Breast epithelium (tissue), 3 donors: ENCODE results near the gene NLRP9.

ENCODE experiments used
- POLR2A ChIP-seq: fragments of 450-650 bp; IDR thresholded peaks from one replicate; pipeline ENCODE4 v1.6.1; 2016; ENCODE audit warnings: antibody characterized with exemption, mild to moderate bottlenecking, moderate library complexity
- TF ChIP-seq, protein P1 (sequence below), 3 donors: fragments of 450-650 bp; IDR thresholded peaks; one replicate each; pipeline ENCODE4 v1.5.1; 2016 to 2017; ENCODE audit warnings: antibody characterized with exemption in 3 of 3, mild to moderate bottlenecking in 3 of 3, moderate library complexity in 3 of 3

DNA sequence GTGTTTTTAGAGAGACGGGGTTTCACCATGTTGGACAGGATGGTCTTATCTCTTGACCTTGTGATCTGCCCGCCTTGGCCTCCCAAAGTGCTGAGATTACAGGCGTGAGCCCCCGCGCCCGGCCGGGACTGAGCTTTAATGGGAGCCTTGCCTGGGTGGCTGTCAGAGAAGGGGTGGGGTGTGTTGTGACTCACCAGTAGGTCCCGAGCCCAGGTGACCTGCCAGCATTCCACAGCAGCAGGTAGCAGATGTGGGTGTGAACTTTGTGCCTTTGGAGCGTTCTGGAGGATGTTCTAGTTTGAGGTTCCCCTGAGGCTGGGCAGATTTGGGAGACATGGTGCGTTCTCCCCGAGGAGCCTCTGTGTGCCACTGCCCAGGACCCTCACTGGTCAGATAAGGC, 70.2 kb downstream of the NLRP9 start:
- TF ChIP-seq, protein P1, sequence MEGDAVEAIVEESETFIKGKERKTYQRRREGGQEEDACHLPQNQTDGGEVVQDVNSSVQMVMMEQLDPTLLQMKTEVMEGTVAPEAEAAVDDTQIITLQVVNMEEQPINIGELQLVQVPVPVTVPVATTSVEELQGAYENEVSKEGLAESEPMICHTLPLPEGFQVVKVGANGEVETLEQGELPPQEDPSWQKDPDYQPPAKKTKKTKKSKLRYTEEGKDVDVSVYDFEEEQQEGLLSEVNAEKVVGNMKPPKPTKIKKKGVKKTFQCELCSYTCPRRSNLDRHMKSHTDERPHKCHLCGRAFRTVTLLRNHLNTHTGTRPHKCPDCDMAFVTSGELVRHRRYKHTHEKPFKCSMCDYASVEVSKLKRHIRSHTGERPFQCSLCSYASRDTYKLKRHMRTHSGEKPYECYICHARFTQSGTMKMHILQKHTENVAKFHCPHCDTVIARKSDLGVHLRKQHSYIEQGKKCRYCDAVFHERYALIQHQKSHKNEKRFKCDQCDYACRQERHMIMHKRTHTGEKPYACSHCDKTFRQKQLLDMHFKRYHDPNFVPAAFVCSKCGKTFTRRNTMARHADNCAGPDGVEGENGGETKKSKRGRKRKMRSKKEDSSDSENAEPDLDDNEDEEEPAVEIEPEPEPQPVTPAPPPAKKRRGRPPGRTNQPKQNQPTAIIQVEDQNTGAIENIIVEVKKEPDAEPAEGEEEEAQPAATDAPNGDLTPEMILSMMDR (IDR thresholded peaks at IDR 0.05): no peak
- TF ChIP-seq POLR2A: no peak
